Kidney (tissue), 14 donors: ENCODE data around the gene C9orf78. TPM values are rescaled to one million over a fixed set of nuclear protein-coding genes. Genes with fewer than 3 reads are reported as not detected.

Source experiments
- DNase-seq, 5 donors: peaks; one replicate each; pipeline ENCODE4 v3.0.0-alpha.2; 2013 to 2020
- FAIRE-seq: peaks from 2 replicates; lab custom pipeline; 2012; peaks lifted over from hg19 to GRCh38; lab: Jason Lieb, UNC
- H3K27ac ChIP-seq, 2 donors: one replicate each; pipeline ENCODE4 v1.7.0; 2013; ENCODE audit warnings: low read depth in 2 of 2, low read length in 2 of 2, inconsistent platforms in 1 of 2
- H3K27me3 ChIP-seq: one replicate; pipeline ENCODE4 v1.7.1; 2013; ENCODE audit warnings: low read length, inconsistent platforms; ENCODE audit not compliant: control insufficient read depth, insufficient read depth
- H3K36me3 ChIP-seq, 3 donors: one replicate each; pipeline versions ENCODE4 v1.7.0 to v1.7.1; 2013; ENCODE audit warnings: low read length in 3 of 3, control low read depth in 1 of 3, inconsistent platforms in 1 of 3; ENCODE audit not compliant: insufficient read depth in 3 of 3, control insufficient read depth in 2 of 3
- H3K4me1 ChIP-seq, 3 donors: one replicate each; pipeline versions ENCODE4 v1.7.0 to v1.7.1; 2013; ENCODE audit warnings: low read length in 3 of 3, inconsistent platforms in 1 of 3, low read depth in 1 of 3; ENCODE audit not compliant: control insufficient read depth in 2 of 3, insufficient read depth in 2 of 3
- H3K4me3 ChIP-seq, 3 donors: one replicate each; pipeline versions ENCODE4 v1.7.0 to v1.8.1; 2013; ENCODE audit warnings: low read length in 3 of 3, control low read depth in 1 of 3, inconsistent platforms in 1 of 3
- H3K9ac ChIP-seq, 3 donors: one replicate each; pipeline versions ENCODE4 v1.7.0 to v1.7.1; 2013; ENCODE audit warnings: low read length in 3 of 3, control low read depth in 1 of 3, inconsistent platforms in 1 of 3
- H3K9me3 ChIP-seq, 3 donors: one replicate each; pipeline versions ENCODE4 v1.7.0 to v1.7.1; 2013; ENCODE audit warnings: low read length in 3 of 3, control low read depth in 1 of 3, inconsistent platforms in 1 of 3; ENCODE audit not compliant: control insufficient read depth in 2 of 3, insufficient read depth in 1 of 3
- CTCF ChIP-seq: IDR thresholded peaks from 3 replicates; pipeline ENCODE4 v1.5.1; 2012; ENCODE audit warnings: mild to moderate bottlenecking, moderate library complexity, borderline replicate concordance; ENCODE audit not compliant: insufficient read depth; ENCODE audit errors: extremely low read depth
- intact Hi-C: fragments of 100-400 bp; cut with DNase I; formaldehyde crosslinking; loops from one replicate; pipeline ENCODE4 v1.11.1; 2022
- polyA plus RNA-seq: library from polyadenylated mRNA; stranded (reverse); fragments of 350-450 nt; fragmentation: Illumina TruSeq; extraction: RNeasy Lipid Tissue Mini Kit (QIAGEN cat#74804); gene quantifications from one replicate; pipeline ENCODE4 v1.2.3, GENCODE V29; 2014; ENCODE audit warnings: low read depth, low replicate concordance; ENCODE audit not compliant: insufficient read depth
- total RNA-seq: library from RNA; stranded (reverse); fragmentation: NEBNext Ultra II Directional; extraction: Animal tissue kit (Norgen Biotek cat#: 25700); gene quantifications from one replicate; pipeline ENCODE4 v1.2.1, GENCODE V29; 2021
- donor health status: control.
- donor health status: control.
- donor health status: control.
- donor health status: control.
- donor health status: control.
- donor health status: DM: yes; HTN: yes; CAD: no.
- donor health status: Normal renal cell carcinoma (clear cell type).

C9orf78 gene
- total and polyA plus RNA-seq, 2 donors from 2014 or later = 39.7 to 62.1 TPM

DNA sequence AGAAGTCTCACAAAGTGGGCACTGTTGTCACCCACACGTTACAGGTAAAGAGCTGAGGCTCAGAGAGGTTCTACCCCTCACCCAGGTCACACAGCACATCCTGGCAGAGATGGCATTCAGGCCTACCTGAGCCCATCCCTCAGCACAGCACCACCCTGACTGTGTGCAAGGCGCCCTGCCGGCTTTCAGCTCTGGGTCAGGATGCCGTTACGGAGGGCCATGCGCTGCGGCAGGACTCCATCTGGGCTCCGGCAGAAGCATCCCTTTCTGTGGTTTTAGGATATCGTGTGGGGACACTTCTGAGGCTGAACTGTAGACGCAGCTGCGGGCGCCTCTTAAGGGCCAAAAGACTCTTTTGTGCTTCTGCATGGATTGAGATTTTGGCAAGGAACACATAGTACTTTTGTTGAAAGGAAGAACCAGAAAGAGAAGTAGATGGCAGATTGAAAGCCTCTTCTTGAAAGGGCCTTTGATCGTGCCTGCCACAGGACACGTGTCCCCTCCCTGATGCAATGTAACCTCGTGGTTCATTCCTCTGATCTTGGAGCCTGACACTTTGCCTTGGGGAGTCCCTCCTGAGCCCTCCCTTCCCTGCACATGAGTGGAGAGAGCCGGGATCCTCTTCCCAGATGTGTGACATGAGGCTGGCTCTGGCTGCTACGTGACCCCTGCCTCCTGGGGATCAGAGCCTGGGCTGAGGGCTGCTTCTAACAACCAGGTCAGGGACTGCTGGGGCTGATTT, 31.5 kb upstream of the C9orf78 start:
- no peak for TF ChIP-seq CTCF
- H3K27me3 ChIP-seq = no peaks in the 10 kb centered on the region
- FAIRE-seq (no peak), DNase-seq (peak in 1 of 5 donors; percentile 45)
- intact Hi-C loops = no loop called here
- no peak overlapping the region for H3K9ac ChIP-seq
- no peaks in the 10 kb centered on the region for H3K9me3 ChIP-seq
- no peaks in the 10 kb centered on the region for H3K4me1 ChIP-seq
- peaks cover 0 to 20% (median 13%) of the 10 kb centered on the region in 3 donors for H3K36me3 ChIP-seq
- H3K4me3 ChIP-seq = no peak overlapping the region
- H3K27ac ChIP-seq = no peak overlapping the region

DNA sequence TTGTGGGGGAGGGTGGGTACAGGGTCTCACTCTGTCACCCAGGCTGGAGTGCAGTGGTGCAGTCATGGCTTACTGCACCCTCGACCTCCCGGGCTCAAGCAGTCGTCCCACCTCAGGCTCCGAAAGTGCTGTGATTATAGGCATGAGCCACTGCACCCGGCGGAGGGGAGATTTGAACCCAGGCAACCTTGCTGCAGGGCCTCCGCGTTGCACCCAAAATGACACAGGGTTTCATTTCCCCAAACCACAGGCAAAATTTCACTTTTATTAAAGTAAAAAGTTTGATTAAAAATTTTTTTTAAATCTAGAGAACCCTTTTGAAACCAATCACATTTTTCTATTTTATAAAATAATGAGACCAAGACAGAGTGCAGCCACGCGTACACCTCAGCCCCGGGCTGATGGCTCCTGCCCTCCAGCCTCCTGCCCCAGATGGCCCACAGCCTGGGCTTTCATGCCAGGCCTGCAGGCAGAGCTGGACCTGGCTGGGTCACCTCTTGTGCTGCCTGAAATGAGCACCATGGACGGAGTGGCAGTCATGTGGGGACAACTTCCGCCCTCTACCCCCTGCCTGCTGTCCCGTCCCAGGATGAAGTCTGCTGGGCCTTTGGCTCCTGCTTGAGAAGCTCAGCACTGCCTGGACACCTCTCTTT, 30.7 kb upstream of the C9orf78 start:
- DNase-seq (peak in 1 of 5 donors; percentile 62), FAIRE-seq (no peak)
- Histone ChIP-seq H3K4me3 (no peak overlapping the region), H3K4me1 (no peaks in the 10 kb centered on the region), H3K36me3 (peaks cover 0 to 26% (median 14%) of the 10 kb centered on the region in 3 donors), H3K9me3 (no peaks in the 10 kb centered on the region), H3K27ac (no peak overlapping the region), H3K9ac (no peak overlapping the region), H3K27me3 (no peaks in the 10 kb centered on the region)
- intact Hi-C loops = no loop called here
- TF ChIP-seq CTCF = no peak

GRCh38 chr9:129864991-129865647, 30.0 kb upstream of the C9orf78 start:
- H3K27ac ChIP-seq = no peak overlapping the region
- no peak overlapping the region for H3K9ac ChIP-seq
- TF ChIP-seq CTCF = no peak
- no peaks in the 10 kb centered on the region for H3K4me1 ChIP-seq
- H3K27me3 ChIP-seq = no peaks in the 10 kb centered on the region
- intact Hi-C loops = no loop called here
- H3K36me3 ChIP-seq = peaks cover 0 to 30% (median 14%) of the 10 kb centered on the region in 3 donors
- DNase-seq = peak in 1 of 5 donors; percentile 29
- no peak for FAIRE-seq
- no peak overlapping the region for H3K4me3 ChIP-seq
- H3K9me3 ChIP-seq = no peaks in the 10 kb centered on the region
